ENCODE data around the gene SPIN2A. TPM values are rescaled to one million over a fixed set of nuclear protein-coding genes. Genes with fewer than 3 reads are reported as not detected.

SPIN2A gene
- total and polyA plus RNA-seq, 2 of the 13 experiments (the other 11 are each of a cell fraction or from before 2014, with no cell fraction given), result 0.44 to 0.60 TPM

DNA sequence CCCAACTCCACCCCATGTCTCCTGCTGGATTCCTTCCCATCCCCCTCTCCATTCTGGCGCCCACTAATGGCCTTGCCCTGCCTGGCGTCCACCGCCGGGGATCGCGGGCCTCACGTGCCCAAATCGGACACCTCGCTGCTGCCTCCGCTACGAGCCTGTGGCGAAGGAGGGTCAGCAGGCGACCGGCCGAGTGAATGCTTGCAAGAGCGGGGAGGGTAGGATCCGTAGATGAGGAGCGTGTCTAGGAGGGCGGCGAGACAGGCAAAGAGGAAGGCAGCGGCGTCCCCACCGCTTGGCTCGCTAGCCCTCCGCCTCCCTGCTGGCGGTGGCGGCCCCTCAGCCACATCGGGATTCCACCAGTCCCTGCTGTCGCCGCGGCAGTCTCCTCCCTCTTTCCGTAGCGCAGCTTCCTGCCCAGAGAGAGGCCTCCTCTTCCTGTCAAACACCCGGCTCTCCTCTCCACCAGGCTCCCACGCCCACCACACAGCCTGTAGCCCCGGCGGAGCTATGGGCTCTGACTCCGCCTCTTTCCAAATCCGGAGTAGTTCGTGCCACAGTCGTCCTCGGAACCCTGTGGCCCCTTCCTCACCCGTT, 15.9 kb downstream of the SPIN2A start, which contains the start of gene SPIN2B (continued):
- TF ChIP-seq ZNF331 (CRISPR knock-in tag; IDR thresholded peaks at IDR 0.05) (peak; percentile 56; the same call in 1 of the 2 replicates), TOPORS (CRISPR knock-in tag; IDR thresholded peaks at IDR 0.05) (no peak), PHF20 (CRISPR knock-in tag; IDR thresholded peaks at IDR 0.05) (peak; percentile 48; the same call in 1 of the 2 replicates), NCOA5 (CRISPR knock-in tag; IDR thresholded peaks at IDR 0.05) (no peak), SALL1 (CRISPR knock-in tag; IDR thresholded peaks at IDR 0.05) (peak; percentile 53; the same call in 1 of the 2 replicates), ZNF772 (CRISPR knock-in tag; IDR thresholded peaks at IDR 0.05) (peak; percentile 31; the same call in 1 of the 2 replicates), ZNF343 (CRISPR knock-in tag; IDR thresholded peaks at IDR 0.05) (no peak), ZNF883 (CRISPR knock-in tag; IDR thresholded peaks at IDR 0.05; ENCODE audit: not compliant biosample characterization) (peak; percentile 44), WIZ (CRISPR knock-in tag; IDR thresholded peaks at IDR 0.05) (no peak), ZNF224 (CRISPR knock-in tag; IDR thresholded peaks at IDR 0.05) (no peak), KMT2B (CRISPR knock-in tag; IDR thresholded peaks at IDR 0.05) (peak; percentile 61), KDM5B (CRISPR knock-in tag; IDR thresholded peaks at IDR 0.05; ENCODE audit: borderline replicate concordance) (peak; percentile 69; the same call in 1 of the 2 replicates), KDM5A (IDR thresholded peaks at IDR 0.05; ENCODE audit: borderline replicate concordance, low read length) (no peak), HOXA7 (CRISPR knock-in tag; IDR thresholded peaks at IDR 0.05) (no peak), GATA4 (IDR thresholded peaks at IDR 0.05; ENCODE audit: borderline replicate concordance, low read depth) (0 out of 2 replicates have a peak, but pooled peaks have one; percentile 43), POLR2G (IDR thresholded peaks at IDR 0.05; ENCODE audit: low read depth, low read length) (peak; percentile 85), PHB2 (IDR thresholded peaks at IDR 0.05; ENCODE audit: partially characterized antibody) (no peak), GABPA (IDR thresholded peaks at IDR 0.05; ENCODE audit: low read depth, low read length) (peak; percentile 64), GABPA (CRISPR knock-in tag; IDR thresholded peaks at IDR 0.05; ENCODE audit: low read depth) (peak; percentile 85), ZFAT (CRISPR knock-in tag; conservative IDR thresholded peaks at IDR 0.05) (no peak), GZF1 (CRISPR knock-in tag; IDR thresholded peaks at IDR 0.05) (no peak)
- TF ChIP-seq, protein P1, sequence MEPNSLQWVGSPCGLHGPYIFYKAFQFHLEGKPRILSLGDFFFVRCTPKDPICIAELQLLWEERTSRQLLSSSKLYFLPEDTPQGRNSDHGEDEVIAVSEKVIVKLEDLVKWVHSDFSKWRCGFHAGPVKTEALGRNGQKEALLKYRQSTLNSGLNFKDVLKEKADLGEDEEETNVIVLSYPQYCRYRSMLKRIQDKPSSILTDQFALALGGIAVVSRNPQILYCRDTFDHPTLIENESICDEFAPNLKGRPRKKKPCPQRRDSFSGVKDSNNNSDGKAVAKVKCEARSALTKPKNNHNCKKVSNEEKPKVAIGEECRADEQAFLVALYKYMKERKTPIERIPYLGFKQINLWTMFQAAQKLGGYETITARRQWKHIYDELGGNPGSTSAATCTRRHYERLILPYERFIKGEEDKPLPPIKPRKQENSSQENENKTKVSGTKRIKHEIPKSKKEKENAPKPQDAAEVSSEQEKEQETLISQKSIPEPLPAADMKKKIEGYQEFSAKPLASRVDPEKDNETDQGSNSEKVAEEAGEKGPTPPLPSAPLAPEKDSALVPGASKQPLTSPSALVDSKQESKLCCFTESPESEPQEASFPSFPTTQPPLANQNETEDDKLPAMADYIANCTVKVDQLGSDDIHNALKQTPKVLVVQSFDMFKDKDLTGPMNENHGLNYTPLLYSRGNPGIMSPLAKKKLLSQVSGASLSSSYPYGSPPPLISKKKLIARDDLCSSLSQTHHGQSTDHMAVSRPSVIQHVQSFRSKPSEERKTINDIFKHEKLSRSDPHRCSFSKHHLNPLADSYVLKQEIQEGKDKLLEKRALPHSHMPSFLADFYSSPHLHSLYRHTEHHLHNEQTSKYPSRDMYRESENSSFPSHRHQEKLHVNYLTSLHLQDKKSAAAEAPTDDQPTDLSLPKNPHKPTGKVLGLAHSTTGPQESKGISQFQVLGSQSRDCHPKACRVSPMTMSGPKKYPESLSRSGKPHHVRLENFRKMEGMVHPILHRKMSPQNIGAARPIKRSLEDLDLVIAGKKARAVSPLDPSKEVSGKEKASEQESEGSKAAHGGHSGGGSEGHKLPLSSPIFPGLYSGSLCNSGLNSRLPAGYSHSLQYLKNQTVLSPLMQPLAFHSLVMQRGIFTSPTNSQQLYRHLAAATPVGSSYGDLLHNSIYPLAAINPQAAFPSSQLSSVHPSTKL (CRISPR knock-in tag; IDR thresholded peaks at IDR 0.05), result peak; percentile 29; the same call in 1 of the 2 replicates
- TF ChIP-seq, protein P2, sequence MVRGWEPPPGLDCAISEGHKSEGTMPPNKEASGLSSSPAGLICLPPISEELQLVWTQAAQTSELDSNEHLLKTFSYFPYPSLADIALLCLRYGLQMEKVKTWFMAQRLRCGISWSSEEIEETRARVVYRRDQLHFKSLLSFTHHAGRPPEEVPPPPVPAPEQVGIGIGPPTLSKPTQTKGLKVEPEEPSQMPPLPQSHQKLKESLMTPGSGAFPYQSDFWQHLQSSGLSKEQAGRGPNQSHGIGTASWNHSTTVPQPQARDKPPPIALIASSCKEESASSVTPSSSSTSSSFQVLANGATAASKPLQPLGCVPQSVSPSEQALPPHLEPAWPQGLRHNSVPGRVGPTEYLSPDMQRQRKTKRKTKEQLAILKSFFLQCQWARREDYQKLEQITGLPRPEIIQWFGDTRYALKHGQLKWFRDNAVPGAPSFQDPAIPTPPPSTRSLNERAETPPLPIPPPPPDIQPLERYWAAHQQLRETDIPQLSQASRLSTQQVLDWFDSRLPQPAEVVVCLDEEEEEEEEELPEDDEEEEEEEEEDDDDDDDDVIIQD (CRISPR knock-in tag; IDR thresholded peaks at IDR 0.05; ENCODE audit: low read depth), result peak; percentile 47; the same call in 1 of the 2 replicates
- TF ChIP-seq, protein P3, sequence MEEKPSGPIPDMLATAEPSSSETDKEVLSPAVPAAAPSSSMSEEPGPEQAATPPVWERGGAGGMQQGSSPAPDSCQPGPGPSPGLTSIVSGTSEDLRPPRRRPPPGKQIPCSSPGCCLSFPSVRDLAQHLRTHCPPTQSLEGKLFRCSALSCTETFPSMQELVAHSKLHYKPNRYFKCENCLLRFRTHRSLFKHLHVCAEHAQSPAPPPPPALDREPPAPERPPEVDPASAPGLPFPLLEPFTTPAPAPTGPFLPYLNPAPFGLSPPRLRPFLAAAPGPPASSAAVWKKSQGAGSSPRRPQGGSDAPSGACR (CRISPR knock-in tag; IDR thresholded peaks at IDR 0.05), result peak; percentile 37; the same call in 1 of the 2 replicates
